Neural cell (in vitro differentiated cells): ENCODE results near the gene GALNT12. TPM values are rescaled to one million over a fixed set of nuclear protein-coding genes. Genes with fewer than 3 reads are reported as not detected.

Experiments
- H2AFZ ChIP-seq: fragments of 200-600, 300-800 bp; sonication (generic), shearing (Covaris generic); 2 replicates; pipeline ENCODE4 v1.6.0; 2014; ENCODE audit warnings: low read depth, mild to moderate bottlenecking, antibody characterized with exemption, low read length, moderate library complexity
- H3F3A ChIP-seq: fragments of 200-600 bp; shearing (Covaris generic); 2 replicates; pipeline ENCODE4 v1.6.1; 2016; ENCODE audit warnings: mild to moderate bottlenecking, moderate library complexity, mixed read lengths, antibody characterized with exemption, low read length; ENCODE audit not compliant: insufficient read depth, poor library complexity, severe bottlenecking
- H3K27ac ChIP-seq: fragments of 200-600, 300-800 bp; sonication (generic), shearing (Covaris generic); 2 replicates; pipeline ENCODE4 v1.5.1; 2014; ENCODE audit warnings: mild to moderate bottlenecking, low read length, moderate library complexity
- H3K27me3 ChIP-seq: fragments of 300-800, 200-600 bp; sonication (generic), shearing (Covaris generic); 2 replicates; pipeline ENCODE4 v1.6.0; 2014; ENCODE audit warnings: mild to moderate bottlenecking, low read depth, low read length, moderate library complexity; ENCODE audit not compliant: insufficient read depth
- H3K36me3 ChIP-seq: fragments of 300-800, 200-600 bp; sonication (generic), shearing (Covaris generic); 2 replicates; pipeline ENCODE4 v1.5.1; 2014; ENCODE audit warnings: mild to moderate bottlenecking, antibody characterized with exemption, low read length, moderate library complexity; ENCODE audit not compliant: insufficient read depth
- H3K4me2 ChIP-seq: fragments of 300-800, 200-600 bp; sonication (generic), shearing (Covaris generic); 2 replicates; pipeline ENCODE4 v1.6.0; 2014; ENCODE audit warnings: mild to moderate bottlenecking, low read length
- H3K4me3 ChIP-seq: fragments of 300-800, 200-600 bp; sonication (generic), shearing (Covaris generic); 2 replicates; pipeline ENCODE4 v1.5.1; 2014; ENCODE audit warnings: mild to moderate bottlenecking, low read length, moderate library complexity
- H3K79me2 ChIP-seq: fragments of 200-600 bp; shearing (Covaris generic); replicated peaks from 2 replicates; pipeline ENCODE4 v1.6.0; 2014; ENCODE audit warnings: mild to moderate bottlenecking, low read length, moderate library complexity; ENCODE audit not compliant: insufficient read depth
- H3K9ac ChIP-seq: fragments of 300-800, 200-600 bp; sonication (generic), shearing (Covaris generic); 2 replicates; pipeline ENCODE4 v1.6.1; 2016; ENCODE audit warnings: mild to moderate bottlenecking, low read length, mixed read lengths
- H3K9me2 ChIP-seq: fragments of 200-600 bp; shearing (Covaris generic); 2 replicates; pipeline ENCODE4 v1.6.1; 2016; ENCODE audit warnings: mild to moderate bottlenecking, low read length, mixed read lengths; ENCODE audit not compliant: insufficient read depth
- H3K9me3 ChIP-seq: fragments of 200-600, 300-800 bp; sonication (generic), shearing (Covaris generic); 2 replicates; pipeline ENCODE4 v1.6.1; 2016; ENCODE audit warnings: mild to moderate bottlenecking, mixed run types, low read length, moderate library complexity, mixed read lengths
- H4K20me1 ChIP-seq: fragments of 200-600 bp; shearing (Covaris generic); 2 replicates; pipeline ENCODE4 v1.6.1; 2016; ENCODE audit warnings: mild to moderate bottlenecking, mixed run types; ENCODE audit not compliant: insufficient read depth
- EP300 ChIP-seq: fragments of 450-650 bp; conservative IDR thresholded peaks from 2 replicates; pipeline ENCODE4 v1.6.1; 2014; ENCODE audit warnings: antibody characterized with exemption, mild to moderate bottlenecking, moderate library complexity; ENCODE audit not compliant: poor library complexity, severe bottlenecking
- EZH2 ChIP-seq: fragments of 200-600, 300-800 bp; shearing (Covaris generic), sonication (generic); IDR thresholded peaks from 2 replicates; pipeline ENCODE4 v1.6.1; 2014; ENCODE audit warnings: antibody characterized with exemption, low read length, borderline replicate concordance, mild to moderate bottlenecking; ENCODE audit not compliant: insufficient read depth, poor library complexity, severe bottlenecking
- MXI1 ChIP-seq: fragments of 450-650 bp; conservative IDR thresholded peaks from 2 replicates; pipeline ENCODE4 v1.6.1; 2014; ENCODE audit warnings: antibody characterized with exemption, mild to moderate bottlenecking; ENCODE audit not compliant: poor library complexity, severe bottlenecking
- POLR2AphosphoS5 ChIP-seq: IDR thresholded peaks from 2 replicates; pipeline ENCODE4 v1.6.1; 2012
- RAD21 ChIP-seq: fragments of 450-650 bp; conservative IDR thresholded peaks from 2 replicates; pipeline ENCODE4 v1.6.1; 2014; ENCODE audit warnings: antibody characterized with exemption, mild to moderate bottlenecking, moderate library complexity
- SMC3 ChIP-seq: fragments of 450-650 bp; conservative IDR thresholded peaks from 2 replicates; pipeline ENCODE4 v1.6.1; 2014; ENCODE audit warnings: antibody characterized with exemption, mild to moderate bottlenecking, moderate library complexity; ENCODE audit not compliant: poor library complexity
- TAF1 ChIP-seq: IDR thresholded peaks from 2 replicates; pipeline ENCODE4 v1.6.1; 2012; ENCODE audit warnings: low read depth
- polyA plus RNA-seq: library from polyadenylated mRNA; depleted of rRNA; stranded (reverse); fragments of >200 nt; gene quantifications from 2 replicates; pipeline ENCODE4 v1.2.3, GENCODE V29; 2014
- TF ChIP-seq, protein P1 (sequence below): IDR thresholded peaks from 2 replicates; pipeline ENCODE4 v1.6.1; 2012; ENCODE audit warnings: borderline replicate concordance
- TF ChIP-seq, protein P2 (sequence below): fragments of 450-650 bp; IDR thresholded peaks from 2 replicates; pipeline ENCODE4 v1.5.1; 2014; ENCODE audit warnings: antibody characterized with exemption, mild to moderate bottlenecking, moderate library complexity; ENCODE audit not compliant: poor library complexity, severe bottlenecking

The GALNT12 gene
- polyA plus RNA-seq, 1 donor from 2014 or later, result 8.4 TPM

DNA sequence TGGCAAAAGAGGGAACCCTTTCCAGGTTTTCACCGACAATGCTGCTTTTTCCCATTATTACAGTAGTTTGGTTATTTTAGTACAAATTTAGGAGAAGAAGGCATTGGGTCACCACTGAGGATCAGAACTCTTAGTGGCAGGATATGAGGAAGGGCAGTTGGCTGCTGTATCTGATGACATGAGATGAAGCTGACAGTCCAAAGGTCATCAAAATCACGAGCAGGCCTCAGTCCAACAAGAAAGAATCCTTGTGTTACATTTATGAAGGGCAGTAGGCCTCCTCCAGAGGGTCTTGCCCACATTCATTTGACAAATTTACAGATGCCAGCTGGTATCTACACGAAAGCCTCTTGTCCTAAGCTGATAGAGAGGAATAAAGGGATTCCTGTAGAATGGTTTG lies 86.7 kb downstream of the GALNT12 start:
- H3F3A ChIP-seq, result no peaks in the 10 kb centered on the region
- H3K27ac ChIP-seq, result no peak overlapping the region
- H3K36me3 ChIP-seq, result no peaks in the 10 kb centered on the region
- H3K9ac ChIP-seq, result no peak overlapping the region
- H3K79me2 ChIP-seq, result no peaks in the 10 kb centered on the region
- no peaks in the 10 kb centered on the region for H3K9me3 ChIP-seq
- H4K20me1 ChIP-seq, result no peaks in the 10 kb centered on the region
- H3K4me2 ChIP-seq, result no peak overlapping the region
- no peak overlapping the region for H3K4me3 ChIP-seq
- H2AFZ ChIP-seq, result no peak overlapping the region
- H3K27me3 ChIP-seq, result no peaks in the 10 kb centered on the region
- TF ChIP-seq EP300 (no peak), TAF1 (no peak), EZH2 (no peak), SMC3 (no peak), MXI1 (no peak), RAD21 (no peak), POLR2AphosphoS5 (no peak)
- TF ChIP-seq, protein P1, sequence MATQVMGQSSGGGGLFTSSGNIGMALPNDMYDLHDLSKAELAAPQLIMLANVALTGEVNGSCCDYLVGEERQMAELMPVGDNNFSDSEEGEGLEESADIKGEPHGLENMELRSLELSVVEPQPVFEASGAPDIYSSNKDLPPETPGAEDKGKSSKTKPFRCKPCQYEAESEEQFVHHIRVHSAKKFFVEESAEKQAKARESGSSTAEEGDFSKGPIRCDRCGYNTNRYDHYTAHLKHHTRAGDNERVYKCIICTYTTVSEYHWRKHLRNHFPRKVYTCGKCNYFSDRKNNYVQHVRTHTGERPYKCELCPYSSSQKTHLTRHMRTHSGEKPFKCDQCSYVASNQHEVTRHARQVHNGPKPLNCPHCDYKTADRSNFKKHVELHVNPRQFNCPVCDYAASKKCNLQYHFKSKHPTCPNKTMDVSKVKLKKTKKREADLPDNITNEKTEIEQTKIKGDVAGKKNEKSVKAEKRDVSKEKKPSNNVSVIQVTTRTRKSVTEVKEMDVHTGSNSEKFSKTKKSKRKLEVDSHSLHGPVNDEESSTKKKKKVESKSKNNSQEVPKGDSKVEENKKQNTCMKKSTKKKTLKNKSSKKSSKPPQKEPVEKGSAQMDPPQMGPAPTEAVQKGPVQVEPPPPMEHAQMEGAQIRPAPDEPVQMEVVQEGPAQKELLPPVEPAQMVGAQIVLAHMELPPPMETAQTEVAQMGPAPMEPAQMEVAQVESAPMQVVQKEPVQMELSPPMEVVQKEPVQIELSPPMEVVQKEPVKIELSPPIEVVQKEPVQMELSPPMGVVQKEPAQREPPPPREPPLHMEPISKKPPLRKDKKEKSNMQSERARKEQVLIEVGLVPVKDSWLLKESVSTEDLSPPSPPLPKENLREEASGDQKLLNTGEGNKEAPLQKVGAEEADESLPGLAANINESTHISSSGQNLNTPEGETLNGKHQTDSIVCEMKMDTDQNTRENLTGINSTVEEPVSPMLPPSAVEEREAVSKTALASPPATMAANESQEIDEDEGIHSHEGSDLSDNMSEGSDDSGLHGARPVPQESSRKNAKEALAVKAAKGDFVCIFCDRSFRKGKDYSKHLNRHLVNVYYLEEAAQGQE, result no peak
- TF ChIP-seq, protein P2, sequence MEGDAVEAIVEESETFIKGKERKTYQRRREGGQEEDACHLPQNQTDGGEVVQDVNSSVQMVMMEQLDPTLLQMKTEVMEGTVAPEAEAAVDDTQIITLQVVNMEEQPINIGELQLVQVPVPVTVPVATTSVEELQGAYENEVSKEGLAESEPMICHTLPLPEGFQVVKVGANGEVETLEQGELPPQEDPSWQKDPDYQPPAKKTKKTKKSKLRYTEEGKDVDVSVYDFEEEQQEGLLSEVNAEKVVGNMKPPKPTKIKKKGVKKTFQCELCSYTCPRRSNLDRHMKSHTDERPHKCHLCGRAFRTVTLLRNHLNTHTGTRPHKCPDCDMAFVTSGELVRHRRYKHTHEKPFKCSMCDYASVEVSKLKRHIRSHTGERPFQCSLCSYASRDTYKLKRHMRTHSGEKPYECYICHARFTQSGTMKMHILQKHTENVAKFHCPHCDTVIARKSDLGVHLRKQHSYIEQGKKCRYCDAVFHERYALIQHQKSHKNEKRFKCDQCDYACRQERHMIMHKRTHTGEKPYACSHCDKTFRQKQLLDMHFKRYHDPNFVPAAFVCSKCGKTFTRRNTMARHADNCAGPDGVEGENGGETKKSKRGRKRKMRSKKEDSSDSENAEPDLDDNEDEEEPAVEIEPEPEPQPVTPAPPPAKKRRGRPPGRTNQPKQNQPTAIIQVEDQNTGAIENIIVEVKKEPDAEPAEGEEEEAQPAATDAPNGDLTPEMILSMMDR, result no peak
- H3K9me2 ChIP-seq, result no peaks in the 10 kb centered on the region

DNA sequence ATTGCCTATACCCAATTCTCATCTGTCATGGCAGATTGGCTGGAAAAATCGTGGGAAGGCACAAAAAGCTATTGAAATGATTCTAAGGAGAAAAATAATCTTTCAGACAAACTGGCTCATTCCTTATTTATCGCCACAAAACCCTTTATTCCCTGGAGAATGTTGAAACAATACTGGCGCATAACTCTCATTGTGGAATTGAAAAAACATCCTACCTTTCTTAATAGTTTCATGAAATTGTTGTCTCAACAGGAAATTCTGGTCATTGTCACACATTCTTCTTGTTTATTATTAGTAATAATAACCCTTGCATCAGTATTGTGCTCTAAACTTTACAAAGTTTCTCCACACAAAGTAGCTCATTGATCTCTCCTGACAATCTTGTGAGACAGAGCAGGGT lies 87.3 kb downstream of the GALNT12 start:
- Histone ChIP-seq H3K4me3 (no peak overlapping the region), H3K36me3 (no peaks in the 10 kb centered on the region), H3K9me2 (no peaks in the 10 kb centered on the region), H3K9ac (no peak overlapping the region), H3K4me2 (no peak overlapping the region), H3K27ac (no peak overlapping the region), H3K79me2 (no peaks in the 10 kb centered on the region), H3F3A (no peaks in the 10 kb centered on the region), H4K20me1 (no peaks in the 10 kb centered on the region), H3K27me3 (no peaks in the 10 kb centered on the region), H3K9me3 (no peaks in the 10 kb centered on the region), H2AFZ (no peak overlapping the region)
- TF ChIP-seq, protein P1, result no peak
- TF ChIP-seq EZH2 (no peak), RAD21 (no peak), TAF1 (no peak), SMC3 (no peak), POLR2AphosphoS5 (no peak), MXI1 (no peak), EP300 (no peak)
- TF ChIP-seq, protein P2, result no peak
